Measurements from ENCODE around the gene NT5C3A.

Gene NT5C3A

DNA sequence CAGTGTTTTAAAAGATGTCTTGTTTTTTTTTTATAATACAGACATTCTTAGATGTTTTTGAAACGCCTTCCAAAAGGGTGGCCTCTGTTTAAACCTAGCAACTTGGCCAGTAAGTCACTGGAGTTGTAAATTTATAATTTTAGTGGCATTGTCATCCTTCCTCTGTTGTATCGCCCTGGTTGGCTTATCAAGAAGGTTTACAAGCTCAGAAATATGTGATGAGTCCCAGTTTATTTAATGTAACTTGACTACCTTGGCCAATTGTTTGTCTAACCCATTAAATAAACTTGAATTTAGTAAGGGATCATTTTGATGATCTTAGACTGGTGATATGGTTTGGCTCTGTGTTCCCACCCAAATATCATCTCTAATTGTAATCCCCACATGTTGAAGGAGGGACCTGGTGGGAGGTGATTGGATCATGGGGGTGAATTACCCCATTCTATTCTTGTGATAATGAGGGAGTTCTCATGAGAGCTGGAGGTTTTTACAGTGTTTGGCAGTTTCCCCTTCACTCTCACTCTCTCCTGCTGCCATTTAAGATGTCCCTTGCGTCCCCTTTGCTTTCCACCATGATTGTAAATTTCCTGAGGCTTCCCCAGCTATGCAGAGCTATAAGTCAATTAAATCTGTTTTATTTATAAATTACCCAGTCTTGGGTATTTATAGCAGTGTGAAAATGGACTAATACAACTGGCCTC, 13.4 kb upstream of the NT5C3A start:
- DNase-seq = no peak

DNA sequence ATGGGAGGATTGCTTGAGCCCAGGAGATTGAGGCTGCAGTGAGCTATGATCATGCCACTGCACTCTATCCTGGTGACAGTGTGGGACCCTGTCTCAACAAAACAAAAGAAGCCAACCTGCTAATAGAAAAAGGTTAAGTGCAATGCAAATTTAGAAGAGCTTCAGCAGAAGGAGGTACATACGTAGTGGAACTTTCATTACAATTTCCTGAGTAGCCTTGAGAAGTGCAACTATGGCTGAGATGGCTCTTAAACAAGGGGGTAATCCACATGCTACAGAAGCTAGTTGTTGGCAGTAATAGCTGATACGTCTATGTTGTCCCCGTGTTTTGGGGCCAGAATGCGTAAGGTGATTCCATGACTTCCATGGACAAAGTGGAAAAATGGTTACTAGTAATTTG, 10.7 kb upstream of the NT5C3A start:
- no peak for DNase-seq

DNA sequence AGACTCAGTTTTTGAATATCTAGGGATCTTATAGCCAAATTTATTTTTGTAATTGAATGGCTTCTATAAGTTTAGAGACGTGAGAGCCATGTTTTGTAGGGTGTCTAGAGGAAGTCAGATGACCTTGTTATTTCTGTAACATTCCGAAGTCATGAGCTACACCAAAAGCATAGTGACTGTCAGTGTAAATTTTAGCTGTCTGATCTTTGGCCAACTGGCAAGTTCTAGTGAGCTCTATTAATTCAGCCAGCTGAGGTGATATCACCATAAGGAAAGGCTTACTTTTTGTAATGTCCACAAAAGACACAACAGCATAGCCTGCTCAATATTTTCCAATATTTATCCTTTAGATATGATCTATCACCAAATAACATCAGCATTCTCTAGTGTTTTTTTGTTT, 9.9 kb upstream of the NT5C3A start:
- DNase-seq = no peak

DNA sequence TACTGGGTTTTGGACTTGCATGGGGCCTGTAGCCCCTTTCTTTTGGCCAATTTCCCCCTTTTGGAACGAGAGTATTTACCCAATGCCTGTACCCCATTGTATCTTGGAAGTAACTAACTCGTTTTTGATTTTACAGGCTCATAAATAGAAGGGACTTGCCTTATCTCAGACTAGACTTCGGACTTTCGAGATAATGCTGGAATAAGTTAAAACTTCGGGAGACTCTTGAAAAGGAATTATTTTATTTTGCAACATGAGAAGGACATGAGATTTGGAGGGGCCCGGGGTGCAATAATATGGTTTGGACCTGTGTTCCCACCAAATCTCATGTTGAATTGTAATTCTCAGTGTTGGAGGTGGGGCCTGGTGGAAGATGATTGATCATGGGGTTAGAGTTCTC, 8.3 kb upstream of the NT5C3A start:
- DNase-seq = no peak

DNA sequence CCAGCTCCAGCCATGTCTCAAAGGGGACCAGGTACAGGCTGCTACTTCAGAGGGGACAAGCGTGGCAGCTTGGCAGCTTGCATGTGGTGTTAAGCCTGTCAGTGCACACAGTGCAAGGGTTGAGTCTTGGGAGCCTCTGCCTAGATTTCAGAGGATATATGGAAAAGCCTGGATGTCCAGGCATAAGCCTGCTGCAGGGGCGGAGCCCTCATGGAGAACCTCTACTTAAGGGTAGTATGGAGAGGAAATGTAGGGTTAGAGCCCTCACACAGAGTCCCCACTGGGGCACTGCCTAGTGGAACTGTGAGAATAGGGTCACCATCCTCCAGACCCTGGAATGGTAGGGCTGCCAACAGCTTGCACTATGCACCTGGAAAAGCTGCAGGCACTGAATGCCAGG, 7.7 kb upstream of the NT5C3A start:
- DNase-seq = no peak

DNA sequence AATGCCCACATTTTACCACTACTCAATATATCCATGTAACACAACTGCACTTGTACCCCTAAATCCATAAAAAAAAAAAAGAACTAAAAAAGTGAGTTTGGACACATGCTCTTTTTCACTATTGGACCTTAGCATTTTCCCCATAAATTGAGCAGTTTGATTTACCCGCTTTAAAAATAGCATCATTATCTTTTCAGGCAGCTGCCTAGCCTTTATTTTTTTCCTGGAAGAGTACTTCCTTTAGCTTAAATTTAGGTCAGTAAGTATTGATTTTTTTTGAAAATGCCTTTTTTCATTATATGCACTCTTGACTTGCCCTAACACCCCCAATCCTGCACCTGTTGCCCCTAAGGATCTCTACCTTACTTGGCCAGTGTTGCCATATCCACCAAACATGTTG, 5.3 kb upstream of the NT5C3A start:
- DNase-seq = no peak

DNA sequence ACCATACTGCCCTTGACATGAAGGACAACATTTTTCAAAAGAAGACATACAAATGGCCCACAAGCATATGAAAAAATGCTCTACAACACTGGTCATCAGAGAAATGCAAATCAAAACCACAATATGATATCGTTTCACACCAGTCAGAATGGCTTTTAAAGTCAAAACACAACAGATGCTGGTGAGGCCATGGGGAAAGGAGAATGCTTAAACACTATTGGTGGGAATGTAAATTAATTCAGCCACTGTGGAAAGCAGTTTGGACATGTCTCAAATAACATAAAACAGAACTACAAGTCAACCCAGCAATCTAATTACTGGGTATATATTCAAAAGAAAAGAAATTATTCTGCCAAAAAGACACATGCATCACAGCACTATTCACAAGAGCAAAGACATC, 4.2 kb upstream of the NT5C3A start:
- no peak for DNase-seq

DNA sequence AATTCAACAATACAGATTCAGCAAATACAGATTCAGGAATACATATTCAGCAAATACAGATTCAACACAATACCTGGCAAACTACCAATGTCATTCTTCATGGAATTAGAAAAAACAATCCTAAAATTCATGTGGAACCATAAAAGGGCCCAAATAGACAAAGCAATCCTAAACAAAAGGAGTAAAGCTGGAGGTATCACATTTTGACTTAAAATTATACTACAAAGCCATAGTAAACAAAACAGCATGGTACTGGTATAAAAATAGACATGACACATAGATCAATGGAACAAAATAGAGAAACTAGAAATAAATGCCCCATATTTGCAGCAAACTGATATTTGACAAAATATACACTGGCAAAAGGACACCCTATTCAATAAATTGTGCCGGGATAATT, 3.4 kb upstream of the NT5C3A start:
- DNase-seq = no peak

DNA sequence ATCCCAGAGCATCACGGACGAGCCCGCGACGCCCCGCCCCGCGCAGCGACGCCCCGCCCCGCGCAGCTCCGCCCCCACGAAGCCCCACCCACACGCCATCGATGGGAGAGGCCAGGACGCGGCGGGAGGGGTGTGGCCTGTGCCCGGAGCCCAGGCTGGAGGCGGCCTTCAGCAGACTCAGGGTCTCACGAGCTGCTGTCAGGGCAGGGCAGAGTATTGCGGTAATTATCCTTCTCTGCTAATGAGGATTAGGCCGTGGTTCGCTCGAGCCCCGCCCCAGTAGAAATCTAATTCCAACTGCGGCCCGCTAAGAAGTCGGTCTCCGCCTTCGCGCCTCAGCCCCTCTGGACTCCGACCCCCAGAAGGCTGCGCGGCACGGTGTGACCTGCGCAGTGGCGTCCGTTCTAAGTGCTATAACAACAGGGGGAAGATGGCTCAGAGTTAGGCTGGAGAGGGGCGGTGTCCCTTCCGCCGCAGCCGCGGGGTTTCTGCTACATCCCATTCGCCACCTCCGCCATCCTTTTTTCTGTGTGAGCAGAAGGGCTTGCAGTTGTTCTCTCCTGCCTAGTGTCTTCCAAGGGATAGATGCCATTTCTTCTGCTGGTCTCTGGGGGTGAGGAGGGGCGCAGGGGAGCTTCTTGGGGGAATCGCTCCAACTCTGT, 337 bp upstream of the NT5C3A start:
- peak; percentile 88 for DNase-seq

DNA sequence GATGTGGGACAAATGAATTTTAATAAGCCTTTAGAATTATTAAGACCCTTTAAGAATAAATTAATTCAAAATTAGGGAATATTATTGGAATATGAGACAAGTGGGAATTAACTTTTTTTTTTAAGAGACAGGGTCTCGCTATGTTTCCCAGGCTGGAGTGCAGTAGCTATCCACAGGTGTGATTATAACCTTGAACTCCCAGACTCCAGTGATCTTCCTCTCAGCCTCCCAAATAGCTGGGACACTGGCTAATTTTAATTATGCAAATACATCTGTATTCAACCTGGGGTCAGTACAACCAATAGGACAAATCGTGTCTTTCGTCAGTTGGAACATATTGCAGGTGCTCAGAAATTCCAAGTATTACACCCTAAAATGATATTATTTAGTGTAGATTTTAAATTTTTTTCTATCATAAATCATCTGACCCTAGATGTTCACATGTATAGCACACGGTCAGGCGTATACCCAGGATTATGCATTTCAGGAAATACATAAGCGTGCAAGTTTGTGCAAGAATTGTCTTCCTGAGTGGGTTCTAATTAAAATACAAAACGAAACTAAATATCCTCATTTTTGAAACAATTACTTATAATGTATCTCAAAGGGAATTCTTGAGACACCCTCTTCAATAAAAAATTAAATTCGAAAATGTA, 1.2 kb downstream of the NT5C3A start:
- DNase-seq = no peak

DNA sequence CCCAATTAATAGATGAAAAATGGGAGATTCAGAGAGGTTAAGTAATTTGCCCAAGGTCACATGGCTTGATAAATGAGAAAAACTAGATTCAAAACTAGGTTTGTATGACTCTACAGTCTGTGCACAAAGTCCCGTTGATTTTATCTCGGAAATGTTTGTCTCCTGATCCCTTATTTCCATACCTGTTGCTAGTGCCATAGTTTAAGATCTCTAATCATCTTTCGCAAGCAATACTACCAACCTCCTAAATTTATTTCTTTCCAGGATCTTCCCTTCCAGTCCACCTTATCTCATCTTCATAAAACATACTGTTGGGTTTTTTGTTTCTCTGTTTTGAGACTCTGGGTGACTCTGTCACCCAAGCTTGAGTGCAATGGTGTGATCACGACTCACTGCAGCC, 2.9 kb downstream of the NT5C3A start:
- DNase-seq = no peak

DNA sequence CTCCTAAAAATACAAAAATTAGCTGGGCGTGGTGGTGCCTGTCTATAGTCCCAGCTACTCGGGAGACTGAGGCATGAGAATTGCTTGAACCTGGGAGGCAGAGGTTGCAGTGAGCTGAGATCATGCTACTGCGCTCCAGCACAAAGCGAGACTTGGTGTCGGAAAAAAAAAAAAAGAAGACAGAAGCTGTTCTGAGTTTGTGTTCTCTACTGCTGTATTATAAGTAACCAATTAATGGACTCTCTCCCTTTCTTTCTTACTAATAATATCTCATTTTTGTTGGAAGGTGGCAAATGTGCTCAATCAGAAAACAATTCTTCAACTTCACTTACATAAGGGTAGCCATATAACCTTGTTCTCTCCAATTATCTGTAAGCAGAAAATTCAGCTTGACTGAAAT, 7.4 kb downstream of the NT5C3A start:
- DNase-seq = no peak

DNA sequence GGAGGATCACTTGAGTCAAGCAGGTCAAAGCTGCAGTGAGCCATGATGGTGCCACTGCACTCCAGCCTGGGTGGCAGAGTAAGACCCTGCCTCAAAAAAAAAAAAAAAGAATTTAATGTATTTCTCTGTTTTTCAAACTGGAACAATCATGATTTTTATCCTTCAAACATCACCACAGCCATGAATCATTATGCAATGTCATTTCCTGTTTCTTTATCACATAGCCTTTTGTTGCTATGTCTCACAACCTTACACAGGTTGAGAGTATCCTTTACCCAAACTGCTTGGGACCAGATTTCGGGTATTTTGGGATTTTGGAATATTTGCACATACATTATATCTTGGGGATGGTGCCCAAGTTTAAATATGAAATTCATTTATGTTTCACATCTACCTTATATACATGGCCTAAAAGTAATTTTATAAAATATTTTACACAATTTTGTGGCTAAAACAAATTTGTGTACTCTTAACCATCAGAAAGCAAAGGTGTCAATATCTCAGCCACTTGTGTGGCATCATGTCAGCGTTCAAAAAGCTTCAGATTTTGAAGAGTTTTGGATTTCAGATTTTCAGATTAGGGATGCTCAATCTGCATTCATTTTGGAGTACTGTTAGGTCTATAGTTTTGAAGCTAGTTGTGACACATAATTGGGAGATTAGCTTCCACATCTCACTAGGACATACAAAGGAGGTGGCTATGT, 8.2 kb downstream of the NT5C3A start:
- DNase-seq = no peak

DNA sequence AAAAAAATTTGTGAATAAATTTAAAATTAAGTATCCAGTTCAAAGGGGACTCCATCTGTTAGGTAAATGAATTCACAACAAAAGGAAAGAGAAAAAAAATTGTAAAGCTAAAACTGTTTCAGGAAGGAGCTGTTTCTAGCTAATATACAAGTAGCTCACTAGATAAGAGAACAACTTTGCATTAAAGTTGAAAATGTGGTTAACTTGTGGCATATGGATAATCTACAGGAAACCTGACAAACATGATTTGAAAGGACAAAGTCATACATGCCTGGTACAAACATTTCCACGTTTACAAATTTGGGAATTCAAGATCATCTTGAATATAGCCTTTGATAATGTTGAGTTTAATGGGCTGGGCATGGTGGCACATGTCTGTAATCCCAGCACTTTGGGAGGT, 8.9 kb downstream of the NT5C3A start:
- no peak for DNase-seq

DNA sequence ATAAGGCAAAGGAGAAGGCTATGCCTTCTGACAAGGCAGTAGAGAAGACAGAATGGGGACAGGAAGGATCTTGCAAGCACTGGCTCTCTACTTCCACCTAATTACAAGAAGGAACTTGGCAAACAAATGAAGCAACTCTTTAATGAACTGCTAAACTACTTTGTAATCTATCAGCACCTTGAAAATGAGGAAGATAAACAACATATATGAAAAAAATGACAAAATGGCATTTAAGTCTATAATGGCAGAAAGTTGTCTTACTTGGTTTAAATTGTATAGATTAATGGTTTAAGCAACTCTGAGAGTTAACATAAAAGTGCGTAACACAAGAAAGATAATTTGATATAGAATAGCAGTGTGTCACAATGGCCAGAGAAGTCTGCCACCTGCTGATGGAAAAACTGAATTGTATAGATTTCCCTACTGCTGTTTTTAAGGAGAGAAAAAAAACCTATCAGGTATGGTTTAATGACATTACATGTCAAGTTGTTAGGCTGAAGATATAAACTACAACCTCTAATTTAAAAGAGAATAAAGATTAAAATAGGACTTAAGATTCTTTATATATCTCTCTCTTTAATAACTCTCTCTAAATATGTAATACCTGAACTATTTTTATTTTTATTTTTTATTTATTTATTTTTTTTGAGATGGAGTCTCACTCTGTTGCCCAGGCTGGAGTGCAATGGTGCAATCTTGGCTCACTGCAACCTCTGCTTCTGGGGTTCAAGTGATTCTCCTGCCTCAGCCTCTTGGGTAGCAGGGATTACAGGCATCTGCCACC, 11.8 kb downstream of the NT5C3A start:
- DNase-seq = no peak

DNA sequence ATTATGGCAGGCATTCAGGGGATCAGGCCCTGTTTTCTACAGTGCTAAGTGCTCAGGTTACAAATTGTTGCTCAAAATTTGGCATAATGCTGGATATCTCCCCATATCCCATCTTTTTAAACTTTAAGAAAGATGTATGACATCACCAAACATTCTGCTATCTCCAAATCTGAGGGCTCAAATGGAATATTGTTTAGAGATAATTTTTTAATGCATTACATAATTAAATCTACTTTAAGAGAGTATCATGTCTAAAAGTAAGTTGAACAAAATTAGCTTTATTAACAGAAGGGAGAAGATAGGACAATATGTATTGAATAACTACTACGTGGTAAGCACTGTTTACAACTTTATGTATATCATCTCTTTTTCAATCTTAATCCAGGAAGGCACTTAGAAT, 13.9 kb downstream of the NT5C3A start:
- no peak for DNase-seq

DNA sequence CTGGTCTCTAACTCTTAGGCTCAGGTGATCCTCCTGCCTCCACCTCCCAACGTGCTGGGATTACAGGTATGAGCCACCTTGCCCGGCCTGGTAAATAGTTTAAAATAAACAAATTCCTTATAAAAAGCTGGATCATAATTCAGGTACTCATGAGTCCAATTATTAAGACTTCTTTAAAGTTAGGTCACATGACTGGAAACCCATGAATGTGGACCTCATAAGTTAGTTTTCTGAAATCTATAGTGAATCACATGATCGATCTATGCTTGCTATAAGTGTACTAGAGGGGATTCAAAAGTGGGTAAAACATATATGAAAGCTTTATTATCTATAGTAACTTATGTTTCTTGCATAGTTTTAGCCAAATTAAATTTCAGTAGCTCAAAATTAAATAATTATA, 14.3 kb downstream of the NT5C3A start:
- DNase-seq = no peak

DNA sequence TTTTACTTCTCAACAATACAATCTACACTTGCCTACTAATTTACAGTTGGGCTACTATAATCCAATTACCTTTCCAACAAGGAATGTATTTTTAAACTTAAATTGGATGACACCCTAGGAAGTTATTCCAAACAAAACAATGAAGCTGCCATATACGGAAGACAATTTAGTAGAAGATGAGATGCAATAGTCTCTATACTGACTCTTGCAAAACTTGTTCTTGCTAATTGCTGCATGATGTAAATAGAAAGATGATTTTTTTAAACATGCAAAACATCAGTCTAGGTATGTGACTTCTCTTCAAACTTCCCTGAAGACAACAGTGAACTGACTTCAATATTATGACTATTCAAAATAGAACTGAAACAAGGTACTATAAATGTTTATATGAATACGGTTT, 17.6 kb downstream of the NT5C3A start:
- DNase-seq = no peak

DNA sequence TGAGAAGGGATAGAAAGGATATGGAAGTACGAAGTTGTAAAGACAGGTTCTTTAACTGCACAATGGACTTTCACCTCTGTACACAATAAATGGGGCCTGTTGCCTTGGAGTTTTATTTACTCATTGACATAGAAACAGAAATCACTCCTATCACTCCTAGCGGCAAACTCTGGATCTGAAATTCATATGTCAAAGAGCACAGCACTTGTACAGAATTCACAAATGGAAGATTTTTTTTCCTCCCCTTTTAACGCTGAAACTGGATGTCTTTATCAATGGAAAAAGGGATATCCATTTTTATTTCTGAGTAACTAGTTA, 18.2 kb downstream of the NT5C3A start:
- no peak for DNase-seq

DNA sequence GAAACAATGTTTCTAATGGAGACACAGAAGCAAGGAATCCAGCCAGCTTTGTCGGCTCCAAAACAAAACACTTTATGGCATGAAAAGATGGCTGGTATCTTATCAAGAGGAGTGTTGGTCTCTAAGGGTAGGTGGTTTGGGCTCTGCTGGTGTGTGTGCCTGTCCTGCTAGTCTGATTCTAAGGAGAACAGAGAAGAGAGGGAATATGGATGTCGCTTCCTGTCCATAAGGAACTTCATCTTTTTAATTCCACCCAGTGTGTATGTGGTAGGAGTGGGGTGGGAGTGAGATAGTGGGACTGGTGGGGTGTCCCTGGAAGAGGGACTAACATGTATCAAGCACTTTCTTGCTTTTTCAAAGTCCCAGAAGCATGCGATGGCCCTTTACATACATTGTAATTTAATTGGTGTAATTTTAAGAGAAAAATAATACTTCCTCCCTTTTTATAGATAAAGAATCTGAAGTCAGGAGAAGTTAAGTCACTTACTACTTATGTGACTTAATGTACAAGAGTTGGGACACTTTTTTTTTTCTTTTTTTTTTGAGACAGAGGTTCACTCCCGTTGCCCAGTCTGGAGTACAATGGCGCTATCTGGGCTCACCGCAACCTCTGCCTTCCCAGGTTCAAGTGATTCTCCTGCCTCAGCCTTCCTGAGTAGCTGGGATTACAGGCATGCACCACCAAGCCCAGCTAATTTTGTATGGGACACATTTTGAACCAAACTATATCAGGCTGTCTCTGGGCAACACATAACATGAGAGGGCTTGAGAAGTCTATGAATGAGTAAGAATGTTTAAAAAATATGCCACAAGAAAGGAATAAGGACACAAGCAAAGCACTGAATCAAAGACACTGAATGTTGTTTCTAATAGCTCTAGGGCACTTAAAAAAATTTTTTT, 18.8 kb downstream of the NT5C3A start:
- DNase-seq = no peak

DNA sequence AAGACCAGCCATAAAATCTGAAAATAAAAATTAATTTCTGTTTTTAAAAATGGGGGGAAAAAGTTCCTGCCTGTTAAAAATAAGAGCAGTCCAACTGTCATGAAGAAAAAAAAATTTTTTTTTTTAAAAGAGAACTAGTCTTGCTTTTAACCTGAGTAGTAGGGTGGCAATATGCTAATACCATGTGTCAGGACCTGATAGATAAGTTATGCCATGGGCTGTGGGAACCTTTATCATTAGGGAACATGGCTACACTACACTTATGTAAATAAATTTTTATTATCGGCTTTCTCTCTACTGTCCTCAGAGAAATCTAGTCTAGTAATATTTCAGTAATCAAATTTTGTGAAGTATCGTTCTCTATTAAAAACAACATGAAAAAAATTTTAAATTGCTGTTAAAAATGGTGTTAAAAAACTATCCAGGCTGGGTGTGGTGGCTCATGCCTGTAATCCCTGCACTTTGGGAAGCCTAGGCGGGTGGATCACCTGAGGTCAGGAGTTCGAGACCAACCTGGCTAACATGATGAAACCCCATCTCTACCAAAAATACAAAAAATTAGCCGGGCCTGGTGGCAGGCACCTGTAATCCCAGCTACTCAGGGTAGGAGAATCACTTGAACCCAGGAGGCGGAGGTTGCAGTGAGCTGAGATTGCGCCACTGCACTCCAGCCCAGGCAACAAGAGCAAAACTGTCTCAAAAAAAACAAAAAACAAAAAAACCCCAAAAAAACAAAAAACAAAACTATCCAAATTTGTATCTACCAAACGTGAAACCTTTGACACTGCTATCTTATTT, 20.7 kb downstream of the NT5C3A start:
- DNase-seq = no peak
